HepG2 (cell line): Measurements from ENCODE around the gene ORM1.

Experiments
- CTCF ChIP-seq: sonication (generic); formaldehyde crosslinking; IDR thresholded peaks from 2 replicates; pipeline ENCODE4 v1.5.0; 2020; ENCODE audit warnings: mild to moderate bottlenecking, missing genetic modification reagents, moderate library complexity
- MTF1 ChIP-seq: sonication (generic); formaldehyde crosslinking; IDR thresholded peaks from 2 replicates; pipeline ENCODE4 v1.5.0; 2020; ENCODE audit warnings: missing genetic modification reagents
- TRIM24 ChIP-seq: sonication (generic); formaldehyde crosslinking; IDR thresholded peaks from 2 replicates; pipeline ENCODE4 v1.8.0; 2022; ENCODE audit warnings: mild to moderate bottlenecking, missing genetic modification reagents
- ZNF589 ChIP-seq: sonication (generic); formaldehyde crosslinking; conservative IDR thresholded peaks from 2 replicates; pipeline ENCODE4 v1.8.0; 2022; ENCODE audit warnings: mild to moderate bottlenecking, moderate library complexity, missing genetic modification reagents
- TF ChIP-seq, protein P1 (sequence below): sonication (generic); formaldehyde crosslinking; IDR thresholded peaks from 2 replicates; pipeline ENCODE4 v1.4.0; 2020; ENCODE audit warnings: missing genetic modification reagents, borderline replicate concordance

DNA sequence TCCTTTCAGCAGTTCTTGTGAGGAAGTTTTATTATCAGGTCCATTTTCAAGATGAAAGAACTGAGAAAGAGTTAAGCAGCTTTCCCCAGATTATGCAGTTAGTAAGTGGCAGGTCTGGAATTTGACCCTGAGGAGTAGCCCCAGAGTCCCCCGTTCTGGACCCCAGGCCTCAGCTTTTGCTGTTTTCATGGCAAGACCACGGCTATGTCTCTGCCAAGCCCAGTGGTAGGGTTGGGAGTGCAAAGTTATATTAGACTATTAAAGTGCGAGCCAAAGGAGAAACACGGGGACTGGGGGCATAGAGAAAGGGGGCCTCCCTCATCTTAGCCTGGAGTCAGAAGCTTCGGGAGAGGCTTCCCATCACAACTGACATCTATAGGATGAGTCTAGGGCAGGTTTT is 19.3 kb upstream of the ORM1 start:
- TF ChIP-seq MTF1 (no peak), CTCF (CRISPR knock-in tag) (no peak), ZNF589 (CRISPR knock-in tag) (no peak), TRIM24 (CRISPR knock-in tag) (no peak)
- TF ChIP-seq, protein P1, sequence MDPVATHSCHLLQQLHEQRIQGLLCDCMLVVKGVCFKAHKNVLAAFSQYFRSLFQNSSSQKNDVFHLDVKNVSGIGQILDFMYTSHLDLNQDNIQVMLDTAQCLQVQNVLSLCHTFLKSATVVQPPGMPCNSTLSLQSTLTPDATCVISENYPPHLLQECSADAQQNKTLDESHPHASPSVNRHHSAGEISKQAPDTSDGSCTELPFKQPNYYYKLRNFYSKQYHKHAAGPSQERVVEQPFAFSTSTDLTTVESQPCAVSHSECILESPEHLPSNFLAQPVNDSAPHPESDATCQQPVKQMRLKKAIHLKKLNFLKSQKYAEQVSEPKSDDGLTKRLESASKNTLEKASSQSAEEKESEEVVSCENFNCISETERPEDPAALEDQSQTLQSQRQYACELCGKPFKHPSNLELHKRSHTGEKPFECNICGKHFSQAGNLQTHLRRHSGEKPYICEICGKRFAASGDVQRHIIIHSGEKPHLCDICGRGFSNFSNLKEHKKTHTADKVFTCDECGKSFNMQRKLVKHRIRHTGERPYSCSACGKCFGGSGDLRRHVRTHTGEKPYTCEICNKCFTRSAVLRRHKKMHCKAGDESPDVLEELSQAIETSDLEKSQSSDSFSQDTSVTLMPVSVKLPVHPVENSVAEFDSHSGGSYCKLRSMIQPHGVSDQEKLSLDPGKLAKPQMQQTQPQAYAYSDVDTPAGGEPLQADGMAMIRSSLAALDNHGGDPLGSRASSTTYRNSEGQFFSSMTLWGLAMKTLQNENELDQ: no peak
